ENCODE measurements around the gene NUBPL.

The NUBPL gene

GRCh38 chr14:31898838-31899528, 337.8 kb downstream of the NUBPL start:
- peaks cover 0 to 81% (median 0%) of the 10 kb centered on the region in 10 experiments; a peak in 8 of 20 replicates for H3K4me1 ChIP-seq
- no peak for TF ChIP-seq Cebpa-rat (IDR thresholded peaks at IDR 0.05)
- H3K36me3 ChIP-seq, result no peaks in the 10 kb centered on the region
- no peaks in the 10 kb centered on the region for H3K9me3 ChIP-seq (replicated peaks in 1 of 11)
- H3K4me2 ChIP-seq, result peak overlapping the region in 4 of 11 experiments; percentile 29 to 75 (median 70); a peak in 7 of 22 replicates
- no peaks in the 10 kb centered on the region for H4K20me1 ChIP-seq
- H3K27ac ChIP-seq, result peak overlapping the region in 5 of 11 experiments; percentile 24 to 93 (median 87); a peak in 9 of 22 replicates
- peak overlapping the region in 3 of 11 experiments; percentile 52 to 68 (median 53); a peak in 6 of 22 replicates for H3K9ac ChIP-seq
- no peaks in the 10 kb centered on the region for H3K27me3 ChIP-seq
- H3K4me3 ChIP-seq, result no peak overlapping the region

- peak overlapping the region in 1 of 11 experiments; percentile 87; a peak in 2 of 22 replicates for H3K27ac ChIP-seq
- H3K4me1 ChIP-seq, result peaks cover 0 to 51% (median 0%) of the 10 kb centered on the region in 10 experiments; a peak in 8 of 20 replicates
- no peaks in the 10 kb centered on the region for H3K27me3 ChIP-seq
- H4K20me1 ChIP-seq, result no peaks in the 10 kb centered on the region
- no peak for TF ChIP-seq Cebpa-rat (IDR thresholded peaks at IDR 0.05)
- no peaks in the 10 kb centered on the region for H3K9me3 ChIP-seq (replicated peaks in 1 of 11)
- no peak overlapping the region for H3K4me3 ChIP-seq
- no peak overlapping the region for H3K9ac ChIP-seq
- H3K36me3 ChIP-seq, result no peaks in the 10 kb centered on the region
- peak overlapping the region in 3 of 11 experiments; percentile 23 to 75 (median 49); a peak in 6 of 22 replicates for H3K4me2 ChIP-seq
These were observed 340.8 kb downstream of the NUBPL start for GRCh38 chr14:31902002-31902401.

GRCh38 chr14:31902945-31903646, 341.9 kb downstream of the NUBPL start:
- no peak for TF ChIP-seq Cebpa-rat (IDR thresholded peaks at IDR 0.05)
- Histone ChIP-seq H3K27ac (no peak overlapping the region), H3K9me3 (replicated peaks in 1 of 11) (no peaks in the 10 kb centered on the region)

GRCh38 chr14:31909977-31910376, 348.8 kb downstream of the NUBPL start:
- TF ChIP-seq Cebpa-rat (IDR thresholded peaks at IDR 0.05), result no peak
- H4K20me1 ChIP-seq, result no peaks in the 10 kb centered on the region
- no peak overlapping the region for H3K27ac ChIP-seq
- no peaks in the 10 kb centered on the region for H3K4me1 ChIP-seq
- H3K4me2 ChIP-seq, result no peak overlapping the region
- no peak overlapping the region for H3K4me3 ChIP-seq
- 0 out of 22 replicates have a peak, but pooled peaks cover 0 to 3% (median 0%) of the 10 kb centered on the region in 11 experiments for H3K36me3 ChIP-seq
- no peak overlapping the region for H3K9ac ChIP-seq
- H3K27me3 ChIP-seq, result no peaks in the 10 kb centered on the region
- H3K9me3 ChIP-seq (replicated peaks in 1 of 11), result peaks cover 19 to 38% (median 30%) of the 10 kb centered on the region in 11 experiments

More at GRCh38 chr14:31902945-31903646, 341.9 kb downstream of the NUBPL start:
- no peaks in the 10 kb centered on the region for H3K36me3 ChIP-seq
- no peak overlapping the region for H3K4me3 ChIP-seq
- no peak overlapping the region for H3K9ac ChIP-seq
- no peaks in the 10 kb centered on the region for H3K27me3 ChIP-seq
- H3K4me2 ChIP-seq, result no peak overlapping the region
- H3K4me1 ChIP-seq, result peaks cover 0 to 40% (median 0%) of the 10 kb centered on the region in 10 experiments; a peak in 8 of 20 replicates
- no peaks in the 10 kb centered on the region for H4K20me1 ChIP-seq

Data from BLaER1 treated with 17β-estradiol and CSF1 and Interleukin-3, amounts not matched to agents 10 nM and 100 nM (cell line).